Uterus (tissue), 2 donors: ENCODE data around the gene HCLS1.

Experiments
- POLR2A ChIP-seq, 2 donors: fragments of 450-650 bp; IDR thresholded peaks; one replicate each; pipeline ENCODE4 v1.6.1; 2016; ENCODE audit warnings: antibody characterized with exemption in 2 of 2, mild to moderate bottlenecking in 1 of 2, moderate library complexity in 1 of 2
- TF ChIP-seq, protein P1 (sequence below), 4 experiments: fragments of 200-600 bp in 2 of 4; fragments of 450-650 bp in 2 of 4; sonication (generic) in 2 of 4; IDR thresholded peaks; one replicate each; pipeline ENCODE4 v1.5.1; 2016 to 2019; ENCODE audit warnings: antibody characterized with exemption in 4 of 4, mild to moderate bottlenecking in 2 of 4, moderate library complexity in 1 of 4

DNA sequence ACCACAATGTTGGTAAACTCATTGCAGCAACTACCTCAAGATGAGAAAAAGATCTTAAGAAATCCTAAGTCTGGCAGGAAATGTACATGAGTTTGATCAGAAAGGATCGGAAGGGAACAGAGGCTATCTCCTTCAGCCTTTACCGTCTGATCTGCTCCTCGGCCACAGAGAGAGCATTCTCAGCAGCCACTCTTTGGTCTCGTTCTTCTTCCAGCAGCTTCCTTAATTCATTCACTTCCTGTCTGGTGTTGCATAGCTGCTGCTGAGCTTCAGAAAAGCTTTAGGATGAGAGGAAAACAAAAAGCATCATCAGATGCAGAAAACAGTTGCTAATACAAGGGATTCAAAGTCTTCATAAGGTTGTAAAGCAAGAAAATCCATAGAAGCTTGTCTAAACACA, 6.6 kb upstream of the HCLS1 start:
- TF ChIP-seq, protein P1, sequence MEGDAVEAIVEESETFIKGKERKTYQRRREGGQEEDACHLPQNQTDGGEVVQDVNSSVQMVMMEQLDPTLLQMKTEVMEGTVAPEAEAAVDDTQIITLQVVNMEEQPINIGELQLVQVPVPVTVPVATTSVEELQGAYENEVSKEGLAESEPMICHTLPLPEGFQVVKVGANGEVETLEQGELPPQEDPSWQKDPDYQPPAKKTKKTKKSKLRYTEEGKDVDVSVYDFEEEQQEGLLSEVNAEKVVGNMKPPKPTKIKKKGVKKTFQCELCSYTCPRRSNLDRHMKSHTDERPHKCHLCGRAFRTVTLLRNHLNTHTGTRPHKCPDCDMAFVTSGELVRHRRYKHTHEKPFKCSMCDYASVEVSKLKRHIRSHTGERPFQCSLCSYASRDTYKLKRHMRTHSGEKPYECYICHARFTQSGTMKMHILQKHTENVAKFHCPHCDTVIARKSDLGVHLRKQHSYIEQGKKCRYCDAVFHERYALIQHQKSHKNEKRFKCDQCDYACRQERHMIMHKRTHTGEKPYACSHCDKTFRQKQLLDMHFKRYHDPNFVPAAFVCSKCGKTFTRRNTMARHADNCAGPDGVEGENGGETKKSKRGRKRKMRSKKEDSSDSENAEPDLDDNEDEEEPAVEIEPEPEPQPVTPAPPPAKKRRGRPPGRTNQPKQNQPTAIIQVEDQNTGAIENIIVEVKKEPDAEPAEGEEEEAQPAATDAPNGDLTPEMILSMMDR (IDR thresholded peaks at IDR 0.05), result no peak
- no peak for TF ChIP-seq POLR2A (IDR thresholded peaks at IDR 0.05)
